Brain microvascular endothelial cell (primary cell): ENCODE measurements around the gene EXO1.

Source experiments
- DNase-seq: peaks from one replicate; pipeline ENCODE4 v3.0.0-alpha.2; 2020
- H3K27ac ChIP-seq: fragments of 250-450 bp; sonication (Bioruptor Pico); 2 replicates; pipeline ENCODE4 v1.5.1; 2020; ENCODE audit warnings: mild to moderate bottlenecking, moderate library complexity
- H3K27me3 ChIP-seq: fragments of 250-450 bp; sonication (Bioruptor Pico); replicated peaks from 2 replicates; pipeline ENCODE4 v1.5.1; 2020; ENCODE audit warnings: mild to moderate bottlenecking
- H3K36me3 ChIP-seq: fragments of 250-450 bp; sonication (Bioruptor Pico); replicated peaks from 2 replicates; pipeline ENCODE4 v1.5.1; 2020; ENCODE audit warnings: mild to moderate bottlenecking
- H3K4me3 ChIP-seq: 2 replicates; pipeline ENCODE4 v1.5.1; 2011; ENCODE audit warnings: low read depth, mild to moderate bottlenecking, control low read depth, low read length, moderate library complexity
- in situ Hi-C: cut with HindIII; loops from 2 replicates; pipeline ENCODE4 v1.10.0; 2017; ENCODE audit warnings: low sequenced_read_pairs, low pct_ligation_motif_present
- TF ChIP-seq, protein P1 (sequence below): IDR thresholded peaks from 2 replicates; pipeline ENCODE4 v1.5.1; 2011; ENCODE audit warnings: low read depth, mild to moderate bottlenecking, moderate library complexity, low read length, control low read depth, inconsistent platforms; ENCODE audit errors: missing control alignments

Gene EXO1

DNA sequence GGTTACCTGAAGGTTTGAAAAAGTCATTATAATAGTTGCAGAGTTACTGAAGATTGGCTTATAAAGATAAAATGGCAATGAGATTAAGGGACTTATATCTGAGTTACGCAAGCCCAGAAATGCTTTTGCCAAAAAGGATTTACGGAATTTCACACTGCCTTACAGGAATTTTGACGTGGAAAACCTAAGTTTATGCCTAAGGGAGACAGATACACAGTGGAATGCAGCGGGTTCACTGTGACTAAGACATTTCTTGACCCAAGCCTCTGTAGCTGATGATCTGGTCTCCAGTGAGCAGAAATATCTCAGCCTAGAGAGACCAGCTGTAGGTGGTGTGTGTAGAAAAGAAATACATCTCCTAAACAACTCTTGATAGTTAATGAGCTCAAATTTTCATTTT, 10.1 kb upstream of the EXO1 start:
- Histone ChIP-seq H3K36me3 (no peaks in the 10 kb centered on the region), H3K4me3 (no peak overlapping the region), H3K27me3 (no peaks in the 10 kb centered on the region), H3K27ac (peak overlapping the region; percentile 77)
- in situ Hi-C loops: loop anchor here (25.0 kb wide), 1 partner anchor 301 kb away; the partner anchor contains the start of gene KMO
- peak; percentile 92 for DNase-seq
- TF ChIP-seq, protein P1, sequence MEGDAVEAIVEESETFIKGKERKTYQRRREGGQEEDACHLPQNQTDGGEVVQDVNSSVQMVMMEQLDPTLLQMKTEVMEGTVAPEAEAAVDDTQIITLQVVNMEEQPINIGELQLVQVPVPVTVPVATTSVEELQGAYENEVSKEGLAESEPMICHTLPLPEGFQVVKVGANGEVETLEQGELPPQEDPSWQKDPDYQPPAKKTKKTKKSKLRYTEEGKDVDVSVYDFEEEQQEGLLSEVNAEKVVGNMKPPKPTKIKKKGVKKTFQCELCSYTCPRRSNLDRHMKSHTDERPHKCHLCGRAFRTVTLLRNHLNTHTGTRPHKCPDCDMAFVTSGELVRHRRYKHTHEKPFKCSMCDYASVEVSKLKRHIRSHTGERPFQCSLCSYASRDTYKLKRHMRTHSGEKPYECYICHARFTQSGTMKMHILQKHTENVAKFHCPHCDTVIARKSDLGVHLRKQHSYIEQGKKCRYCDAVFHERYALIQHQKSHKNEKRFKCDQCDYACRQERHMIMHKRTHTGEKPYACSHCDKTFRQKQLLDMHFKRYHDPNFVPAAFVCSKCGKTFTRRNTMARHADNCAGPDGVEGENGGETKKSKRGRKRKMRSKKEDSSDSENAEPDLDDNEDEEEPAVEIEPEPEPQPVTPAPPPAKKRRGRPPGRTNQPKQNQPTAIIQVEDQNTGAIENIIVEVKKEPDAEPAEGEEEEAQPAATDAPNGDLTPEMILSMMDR: no peak

GRCh38 chr1:241838897-241839296, 9.1 kb upstream of the EXO1 start:
- H3K36me3 ChIP-seq: no peaks in the 10 kb centered on the region
- in situ Hi-C loops: loop anchor here (25.0 kb wide), 1 partner anchor 302 kb away; the partner anchor contains the start of gene KMO
- no peaks in the 10 kb centered on the region for H3K27me3 ChIP-seq
- H3K27ac ChIP-seq: no peak overlapping the region
- TF ChIP-seq, protein P1: no peak
- no peak overlapping the region for H3K4me3 ChIP-seq
- DNase-seq: peak; percentile 11

DNA sequence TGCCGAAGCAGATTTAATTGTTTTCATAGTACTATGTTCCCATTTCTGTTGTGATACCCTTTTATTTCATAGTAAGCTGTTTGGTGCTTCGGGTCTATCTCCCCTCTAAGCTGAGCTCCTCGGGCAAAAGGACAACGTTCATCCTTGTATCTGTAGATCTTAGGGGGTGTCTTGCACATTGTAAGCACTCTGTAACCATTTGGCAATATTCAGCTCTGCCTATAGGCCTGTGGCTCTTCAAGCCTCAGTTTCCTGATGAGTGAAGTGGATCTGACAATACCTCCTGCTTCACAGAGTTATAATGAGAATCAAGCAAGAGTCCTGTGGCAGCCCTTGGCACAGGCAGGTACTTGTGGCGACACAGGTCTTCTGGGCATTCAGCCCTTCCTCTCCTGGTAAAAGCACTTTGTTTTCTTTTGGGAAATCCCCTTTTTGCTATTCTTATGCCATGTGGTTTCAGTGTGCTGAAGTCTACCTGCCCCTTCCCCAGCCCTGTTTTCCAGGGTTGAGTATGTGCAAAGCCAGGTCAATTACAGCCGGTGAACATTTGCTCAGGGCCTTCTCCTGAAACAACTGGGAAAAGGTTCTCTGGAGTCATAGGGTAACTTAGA, 8.5 kb upstream of the EXO1 start:
- no peak for DNase-seq
- H3K27me3 ChIP-seq: no peaks in the 10 kb centered on the region
- in situ Hi-C loops: loop anchor here (25.0 kb wide), 1 partner anchor 302 kb away; the partner anchor contains the start of gene KMO
- TF ChIP-seq, protein P1: no peak
- H3K4me3 ChIP-seq: no peak overlapping the region
- no peaks in the 10 kb centered on the region for H3K36me3 ChIP-seq
- no peak overlapping the region for H3K27ac ChIP-seq

- DNase-seq: no peak
- Histone ChIP-seq H3K27me3 (no peaks in the 10 kb centered on the region), H3K36me3 (no peaks in the 10 kb centered on the region), H3K4me3 (no peak overlapping the region), H3K27ac (no peak overlapping the region)
- TF ChIP-seq, protein P1: no peak
- in situ Hi-C loops: loop anchor here (25.0 kb wide), 1 partner anchor 303 kb away; the partner anchor contains the start of gene KMO
These were observed 7.8 kb upstream of the EXO1 start for GRCh38 chr1:241840164-241840563.

DNA sequence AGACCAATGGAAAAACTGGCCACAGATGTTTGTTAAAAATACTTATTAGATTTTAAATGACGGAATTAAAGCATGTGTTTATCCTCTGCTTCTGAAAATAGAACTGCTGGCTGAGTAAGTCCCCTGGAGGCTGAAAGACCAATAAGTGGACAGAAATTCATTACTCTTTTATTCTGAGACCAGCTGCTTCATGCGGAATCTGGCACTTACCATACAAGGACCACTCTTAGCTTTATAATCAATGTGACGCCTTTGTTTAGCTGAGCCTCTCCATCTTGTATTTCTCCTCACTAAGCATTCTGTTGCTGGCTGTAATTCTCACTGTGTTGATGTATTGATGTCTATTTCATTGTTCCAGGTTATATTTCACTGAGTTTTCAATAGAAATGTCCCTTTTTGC, 6.3 kb upstream of the EXO1 start:
- TF ChIP-seq, protein P1: no peak
- Histone ChIP-seq H3K27ac (peak overlapping the region; percentile 44), H3K36me3 (no peaks in the 10 kb centered on the region), H3K4me3 (no peak overlapping the region), H3K27me3 (no peaks in the 10 kb centered on the region)
- in situ Hi-C loops: loop anchor here (25.0 kb wide), 1 partner anchor 304 kb away; the partner anchor contains the start of gene KMO
- no peak for DNase-seq

DNA sequence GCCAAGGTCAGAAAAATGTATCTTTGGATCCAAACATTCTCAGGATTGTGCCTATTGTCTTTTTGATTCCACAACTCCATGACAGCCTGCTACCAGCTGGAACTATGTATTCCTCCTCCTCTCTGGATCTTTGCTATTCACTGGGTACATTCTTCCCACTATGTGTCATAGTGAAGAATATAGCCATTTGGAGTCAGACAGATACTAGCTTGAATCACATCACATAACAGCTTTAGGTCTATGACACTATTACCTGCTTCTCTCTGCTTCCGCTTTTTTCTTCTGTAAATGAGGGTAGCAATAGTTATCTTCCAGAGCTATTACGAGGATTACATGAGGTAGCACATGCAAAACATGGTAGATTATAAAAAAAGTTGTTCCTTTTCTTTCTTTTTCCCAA, 5.4 kb upstream of the EXO1 start:
- no peaks in the 10 kb centered on the region for H3K36me3 ChIP-seq
- peak overlapping the region; percentile 44 for H3K27ac ChIP-seq
- no peak overlapping the region for H3K4me3 ChIP-seq
- H3K27me3 ChIP-seq: no peaks in the 10 kb centered on the region
- in situ Hi-C loops: loop anchor here (25.0 kb wide), 1 partner anchor 305 kb away; the partner anchor contains the start of gene KMO
- TF ChIP-seq, protein P1: no peak
- peak; percentile 28 for DNase-seq
